RWPE1 (cell line): ENCODE results near the gene KCTD6.

Source experiments
- CTCF ChIA-PET: fragments of 350-600 bp; sonication (Branson Sonifier 250); formaldehyde crosslinking; extraction: SDS; loops from one replicate; lab custom pipeline; 2021; lab: Yijun Ruan, JAX
- POLR2A ChIA-PET: fragments of 400-600 bp; formaldehyde crosslinking; extraction: SDS; loops from one replicate; lab custom pipeline; 2020; ENCODE audit warnings: antibody characterized with exemption; ENCODE audit not compliant: low non-redundant PET; lab: Yijun Ruan, JAX
- DNase-seq: peaks from one replicate; pipeline ENCODE4 v3.0.0; 2012; ENCODE audit warnings: low spot score
- H3K27ac ChIP-seq: fragments of 450-650 bp; 2 replicates; pipeline ENCODE4 v1.5.1; 2017
- CTCF ChIP-seq: fragments of 450-650 bp; conservative IDR thresholded peaks from 2 replicates; pipeline ENCODE4 v1.5.1; 2017; ENCODE audit warnings: low read depth, mild to moderate bottlenecking

Gene KCTD6

GRCh38 chr3:58494107-58494506 lies 2.2 kb downstream of the KCTD6 start:
- H3K27ac ChIP-seq, result no peak overlapping the region
- DNase-seq, result no peak
- CTCF ChIA-PET, result no interaction called here
- no peak for TF ChIP-seq CTCF
- POLR2A ChIA-PET, result no interaction called here

- H3K27ac ChIP-seq, result no peak overlapping the region
- no peak for TF ChIP-seq CTCF
- ChIA-PET POLR2A (no interaction called here), CTCF (interaction anchor here (0.5 to 0.7 kb wide), 2 partner anchors 47 to 1174 kb away, joined by 4 to 6 read pairs; no protein-coding TSS in a partner anchor)
- no peak for DNase-seq
These were observed 3.2 kb downstream of the KCTD6 start for GRCh38 chr3:58495101-58495500.

GRCh38 chr3:58496206-58496857 lies 4.4 kb downstream of the KCTD6 start:
- ChIA-PET POLR2A (no interaction called here), CTCF (interaction anchor here (0.5 kb wide), 1 partner anchor 35 kb away, joined by 4 read pairs; no protein-coding TSS in a partner anchor)
- no peak overlapping the region for H3K27ac ChIP-seq
- TF ChIP-seq CTCF, result no peak
- DNase-seq, result no peak

- POLR2A ChIA-PET, result no interaction called here
These were observed 5.2 kb downstream of the KCTD6 start for GRCh38 chr3:58497097-58497496.

GRCh38 chr3:58502872-58503271 lies 11.0 kb downstream of the KCTD6 start:
- no peak for DNase-seq
- CTCF ChIA-PET, result no interaction called here

More at GRCh38 chr3:58497097-58497496, 5.2 kb downstream of the KCTD6 start:
- no peak overlapping the region for H3K27ac ChIP-seq
- no peak for DNase-seq
- CTCF ChIA-PET, result interaction anchor here (0.5 to 0.6 kb wide), 3 partner anchors 36 to 142 kb away, joined by 3 to 4 read pairs (median 4); no protein-coding TSS in a partner anchor
- no peak for TF ChIP-seq CTCF

More at GRCh38 chr3:58502872-58503271, 11.0 kb downstream of the KCTD6 start:
- POLR2A ChIA-PET, result no interaction called here
- H3K27ac ChIP-seq, result no peak overlapping the region
- TF ChIP-seq CTCF, result no peak
